Measurements from ENCODE around the gene CRELD1. TPM values are rescaled to one million over a fixed set of nuclear protein-coding genes. Genes with fewer than 3 reads are reported as not detected.

CRELD1 gene
- total and polyA plus RNA-seq, 9 of the 15 experiments (the other 6 are each of a cell fraction or from before 2014, with no cell fraction given): 3.3 to 25.8 (median 16.5) TPM

DNA sequence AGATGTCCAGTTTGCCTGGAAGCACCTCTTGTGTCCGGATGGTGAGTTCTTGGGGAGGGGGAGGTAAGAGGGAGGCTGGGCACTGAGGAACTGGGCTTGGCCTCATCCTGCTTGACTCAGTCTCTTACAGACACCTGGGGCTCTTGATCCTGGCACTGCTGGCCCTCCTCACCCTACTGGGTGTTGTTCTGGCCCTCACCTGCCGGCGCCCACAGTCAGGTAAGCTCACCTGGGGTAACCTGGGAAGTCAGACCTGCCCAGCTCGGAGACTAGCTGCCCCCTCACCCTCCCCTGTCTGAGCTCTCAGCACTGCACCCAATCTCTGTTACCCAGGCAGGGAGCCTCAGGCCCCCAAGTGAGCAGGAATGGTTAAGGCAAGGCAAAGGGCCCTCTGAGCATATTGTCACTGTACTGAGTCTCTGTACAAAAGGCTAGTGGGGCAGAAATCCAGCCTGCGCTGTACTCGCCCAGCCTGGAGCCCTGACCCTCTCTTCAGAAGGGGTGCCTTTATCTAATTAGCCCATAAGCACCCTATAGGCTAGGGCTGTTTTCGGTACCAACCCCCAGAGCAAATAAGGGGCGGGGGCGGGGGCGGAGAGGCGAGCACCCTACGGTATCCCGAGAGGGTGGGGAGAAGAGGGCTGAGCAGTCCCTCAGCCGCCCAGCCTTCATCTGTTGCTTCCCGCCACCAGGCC lies 18.9 kb upstream of the CRELD1 start:
- intact Hi-C loops (cut with micrococcal nuclease) (loop anchor here (5.0 kb wide), 1 partner anchor 52 kb away; no protein-coding TSS in a partner anchor), in situ Hi-C loops (cut with MboI) (no loop called here)
- no peaks in the 10 kb centered on the region for H3K27me3 ChIP-seq (ENCODE audit: control insufficient read depth in 2 of 2, insufficient read depth in 2 of 2, low read length in 2 of 2)
- H3K4me3 ChIP-seq: no peak overlapping the region
- BruUV-seq (replicated peaks): no TSS peak
- H3K79me2 ChIP-seq (ENCODE audit: control insufficient read depth, insufficient read depth, low read length): no peaks in the 10 kb centered on the region
- H3K4me1 ChIP-seq (replicated peaks in 1 of 2; ENCODE audit: control insufficient read depth in 2 of 2, insufficient read depth in 2 of 2, low read length in 2 of 2): peaks cover 30 to 49% of the 10 kb centered on the region in 2 experiments
- H3K4me2 ChIP-seq (ENCODE audit: insufficient read depth, low read length): no peak overlapping the region
- no peaks in the 10 kb centered on the region for H3K36me3 ChIP-seq (ENCODE audit: control insufficient read depth, insufficient read depth, low read length)
- TF ChIP-seq STAG1 (CRISPR knock-in tag; IDR thresholded peaks at IDR 0.05; ENCODE audit: borderline replicate concordance) (0 out of 2 replicates have a peak, but pooled peaks have one; percentile 15), OTX1 (CRISPR knock-in tag; IDR thresholded peaks at IDR 0.05) (no peak), WHSC1 (IDR thresholded peaks at IDR 0.05; ENCODE audit: low read length) (no peak), EP400 (IDR thresholded peaks at IDR 0.05) (no peak), SRSF9 (IDR thresholded peaks at IDR 0.05; ENCODE audit: borderline replicate concordance, low read depth, low read length) (no peak), RFX1 (IDR thresholded peaks at IDR 0.05) (no peak)
- TF ChIP-seq, protein P1, sequence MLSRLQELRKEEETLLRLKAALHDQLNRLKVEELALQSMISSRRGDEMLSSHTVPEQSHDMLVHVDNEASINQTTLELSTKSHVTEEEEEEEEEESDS (CRISPR knock-in tag; IDR thresholded peaks at IDR 0.05): no peak
- CTCF ChIA-PET (ENCODE audit: low intra/inter-chr PET ratio): no interaction called here
- no peak for FAIRE-seq
- WGBS (ENCODE audit: insufficient coverage, low coverage, missing lambda C conversion rate): 72% methylated on average over 13 of the region's 15 CpGs
- peak overlapping the region in 1 of 2 experiments; percentile 21; a peak in 1 of 4 replicates for H3K9ac ChIP-seq (ENCODE audit: insufficient read depth in 1 of 2, low read depth in 2 of 2, low read length in 2 of 2)
- ATAC-seq: no peak
- H3K9me3 ChIP-seq (replicated peaks; ENCODE audit: control insufficient read depth, insufficient read depth, low read depth, low read length): no peaks in the 10 kb centered on the region
- POLR2A ChIA-PET: interaction anchor here (1.1 to 2.5 kb wide), 3 partner anchors 8 to 63 kb away, joined by 3 to 16 read pairs (median 5); no protein-coding TSS in a partner anchor
- no peaks in the 10 kb centered on the region for H4K20me1 ChIP-seq (replicated peaks; ENCODE audit: control insufficient read depth, insufficient read depth, low read length)
- H2AFZ ChIP-seq (ENCODE audit: low read depth, low read length): no peak overlapping the region
- peaks cover 3% of the 10 kb centered on the region for H3K9me1 ChIP-seq (ENCODE audit: control insufficient read depth, insufficient read depth, low read length)
- H3K27ac ChIP-seq (ENCODE audit: extremely low read depth, low read depth, low read length): no peak overlapping the region
- no peak for DNase-seq (ENCODE audit: extremely low read depth in 1 of 4, low spot score in 3 of 4)
